HG03060 (cell line): ENCODE results near the gene HAL.

Experiments
- ATAC-seq: cut with Tn5 transposase; IDR thresholded peaks from one replicate; pipeline ENCODE4 v1.9.1; 2021; ENCODE audit warnings: low read depth, moderate number of reproducible peaks; ENCODE audit not compliant: unreplicated experiment

Gene HAL

GRCh38 chr12:96015672-96016071 is 19.5 kb upstream of the HAL start:
- no peak for ATAC-seq

GRCh38 chr12:96014943-96015599 is 18.9 kb upstream of the HAL start:
- ATAC-seq = no peak

- ATAC-seq = no peak
Measured at GRCh38 chr12:96007729-96008128, 11.6 kb upstream of the HAL start.

GRCh38 chr12:96006727-96007126 is 10.6 kb upstream of the HAL start:
- ATAC-seq = no peak

- no peak for ATAC-seq
Measured at GRCh38 chr12:96000858-96001257, 4.7 kb upstream of the HAL start.

- no peak for ATAC-seq
Measured at GRCh38 chr12:95999484-95999883, 3.3 kb upstream of the HAL start.

GRCh38 chr12:95998611-95999286 is 2.6 kb upstream of the HAL start:
- peak; percentile 92 for ATAC-seq

GRCh38 chr12:95997911-95998510 is 1.9 kb upstream of the HAL start:
- no peak for ATAC-seq

GRCh38 chr12:95997276-95997675 is 1.1 kb upstream of the HAL start:
- ATAC-seq = no peak

GRCh38 chr12:95995238-95996031 is 709 bp downstream of the HAL start:
- no peak for ATAC-seq

GRCh38 chr12:95994476-95994875 is 1.7 kb downstream of the HAL start:
- no peak for ATAC-seq

GRCh38 chr12:95993907-95994306 is 2.2 kb downstream of the HAL start:
- no peak for ATAC-seq

GRCh38 chr12:95990136-95990535 is 6.0 kb downstream of the HAL start:
- no peak for ATAC-seq

GRCh38 chr12:95989504-95990123 is 6.5 kb downstream of the HAL start:
- ATAC-seq = no peak

- no peak for ATAC-seq
Measured at GRCh38 chr12:95988506-95989275, 7.5 kb downstream of the HAL start.

GRCh38 chr12:95986635-95987570 is 9.2 kb downstream of the HAL start:
- no peak for ATAC-seq

GRCh38 chr12:95984682-95985081 is 11.5 kb downstream of the HAL start:
- no peak for ATAC-seq

- ATAC-seq = no peak
Measured at GRCh38 chr12:95982602-95983001, 13.5 kb downstream of the HAL start.

- ATAC-seq = no peak
Measured at GRCh38 chr12:95980437-95980836, 15.7 kb downstream of the HAL start.
